GM21825 (cell line): ENCODE measurements around the gene NREP.

Experiments
- ATAC-seq: cut with Tn5 transposase; IDR thresholded peaks from one replicate; pipeline ENCODE4 v1.9.1; 2021; ENCODE audit warnings: mild to moderate bottlenecking, moderate library complexity; ENCODE audit not compliant: unreplicated experiment

The NREP gene

GRCh38 chr5:111697881-111698757 is 58.9 kb downstream of the NREP start:
- ATAC-seq = no peak

GRCh38 chr5:111697215-111697614 is 59.8 kb downstream of the NREP start:
- no peak for ATAC-seq

DNA sequence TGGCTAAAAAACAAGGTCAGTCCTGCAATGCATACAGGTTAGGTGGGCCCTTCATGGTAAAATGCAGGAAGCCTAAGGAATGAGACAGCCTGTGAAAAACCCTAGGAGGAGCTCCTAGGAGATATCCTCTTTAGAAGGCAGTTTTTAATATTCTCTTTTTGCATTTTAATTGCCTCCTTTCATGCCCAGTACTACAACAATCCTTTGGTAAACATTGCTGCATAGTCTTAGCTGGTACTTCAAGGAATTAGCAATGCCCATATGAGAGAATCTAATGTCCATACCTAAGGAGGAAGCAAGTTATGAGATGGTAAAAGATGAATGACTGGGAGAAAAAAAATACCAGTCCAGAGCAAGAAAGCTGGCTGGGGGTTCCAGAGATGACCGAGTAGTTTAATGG is 61.0 kb downstream of the NREP start:
- no peak for ATAC-seq

- ATAC-seq = no peak
Observed at GRCh38 chr5:111694133-111694532, 62.9 kb downstream of the NREP start.

DNA sequence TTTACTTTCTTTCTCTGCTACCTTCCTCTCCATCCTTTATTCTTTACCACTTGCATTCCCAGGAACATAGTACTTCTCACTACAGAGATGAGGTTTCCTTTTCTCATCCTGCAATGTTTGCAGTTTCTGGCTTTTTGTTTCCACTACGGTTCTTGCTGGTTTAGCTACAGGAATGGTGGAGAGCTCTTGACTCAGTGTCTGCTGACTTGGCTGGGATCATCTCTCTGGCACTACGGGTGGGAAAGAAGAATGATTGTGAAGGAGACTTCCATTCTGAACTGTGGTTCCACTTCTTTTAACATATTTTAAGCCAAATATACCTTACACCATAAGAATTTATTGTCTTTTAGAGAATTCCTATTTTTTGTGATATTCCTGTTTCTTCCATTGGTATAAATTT is 65.1 kb downstream of the NREP start:
- no peak for ATAC-seq

DNA sequence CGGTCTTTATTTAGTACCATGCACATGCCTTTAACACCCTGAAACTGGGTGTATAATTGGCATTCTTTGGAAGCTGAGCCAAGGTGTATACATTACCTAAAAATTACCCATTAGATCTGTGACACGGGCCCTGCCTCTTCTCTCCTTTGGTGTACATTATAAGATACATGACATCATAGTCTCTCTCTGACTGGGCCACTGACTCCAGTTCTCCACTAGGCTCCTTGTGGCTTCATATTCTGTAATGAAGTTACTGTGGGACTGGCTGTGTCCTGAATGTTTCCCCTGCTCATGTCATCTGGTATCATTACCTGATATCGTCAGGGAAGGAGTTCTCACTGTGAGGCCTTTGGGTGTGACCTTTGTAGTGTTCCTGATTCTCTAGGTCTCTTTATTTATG is 65.5 kb downstream of the NREP start:
- ATAC-seq = no peak

- ATAC-seq = no peak
Observed at GRCh38 chr5:111689357-111689935, 67.5 kb downstream of the NREP start.

- no peak for ATAC-seq
Observed at GRCh38 chr5:111685969-111686368, 71.0 kb downstream of the NREP start.

DNA sequence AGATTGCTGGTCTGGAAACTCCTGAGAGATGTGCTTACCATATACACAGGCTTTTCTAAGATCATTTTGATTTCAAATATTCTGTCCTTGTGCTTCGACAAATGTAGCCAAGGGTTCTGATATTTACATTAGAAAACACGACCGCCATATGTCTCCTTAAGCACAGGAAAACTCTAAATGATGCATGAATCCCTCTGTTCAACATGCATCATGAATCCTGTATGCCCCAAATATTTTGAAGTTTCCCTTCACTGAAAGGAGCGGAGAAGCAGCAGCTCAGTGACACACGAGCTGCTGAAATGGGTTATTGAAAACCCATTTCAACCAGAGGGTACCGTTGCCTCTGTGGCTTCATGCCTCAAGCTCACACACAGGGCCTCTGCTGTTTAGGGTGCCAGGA is 74.4 kb downstream of the NREP start:
- ATAC-seq = no peak

- no peak for ATAC-seq
Observed at GRCh38 chr5:111682121-111682520, 74.9 kb downstream of the NREP start.

DNA sequence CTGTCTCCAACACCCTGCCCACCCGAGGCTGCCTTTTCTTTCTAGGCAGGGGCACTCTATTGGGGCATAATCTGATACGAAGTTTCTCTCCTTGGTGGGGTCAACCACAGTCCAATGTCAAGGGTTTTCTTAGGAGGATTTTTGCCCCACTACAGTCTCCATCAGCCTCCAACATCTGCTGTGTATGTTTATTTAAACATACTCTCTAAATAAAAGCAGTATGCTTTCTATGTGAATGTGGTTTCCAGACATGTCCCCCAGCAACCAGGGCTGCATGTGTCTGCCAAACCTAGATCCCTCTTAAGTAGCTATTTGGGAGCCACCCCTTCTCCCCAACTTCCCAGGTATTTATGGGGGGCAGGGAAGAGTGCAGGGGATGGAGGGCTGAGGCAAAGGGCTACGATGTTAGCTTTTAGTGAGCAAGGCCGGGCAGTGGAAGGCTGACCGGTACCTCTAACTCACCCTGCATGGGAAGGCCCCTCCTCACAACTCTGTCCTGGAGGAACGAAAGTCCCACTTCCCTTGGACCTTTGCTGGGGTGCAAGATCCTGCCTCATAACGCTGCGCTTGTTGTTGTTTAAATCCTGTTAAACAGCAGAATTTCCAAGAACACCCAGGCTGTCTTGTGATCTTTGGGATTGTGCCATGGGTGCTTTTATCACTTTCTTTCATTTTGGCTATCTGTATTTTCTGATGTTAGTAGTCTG is 75.4 kb downstream of the NREP start:
- no peak for ATAC-seq

GRCh38 chr5:111680737-111681413 is 76.1 kb downstream of the NREP start:
- no peak for ATAC-seq

DNA sequence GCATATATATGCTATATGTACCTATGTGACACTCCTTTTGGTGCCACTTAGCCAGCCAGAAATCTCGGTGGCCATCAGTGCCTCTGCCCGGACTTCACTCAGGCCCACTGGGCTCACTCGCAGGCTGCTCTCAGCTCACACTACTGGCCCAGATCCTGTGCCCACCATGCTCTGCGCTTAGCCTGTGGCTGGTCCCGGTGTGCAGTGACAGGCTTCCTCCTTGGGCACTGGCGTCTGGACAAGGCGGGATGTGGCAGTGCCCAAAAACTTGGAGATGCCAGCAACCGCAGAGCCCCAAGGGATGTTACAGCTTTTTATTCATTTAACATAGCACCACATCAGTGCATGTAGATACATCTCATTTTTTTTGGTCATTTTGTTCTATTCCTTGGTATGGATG is 77.4 kb downstream of the NREP start:
- ATAC-seq = no peak
